Vagina (tissue), 2 donors: Measurements from ENCODE around the gene ARHGEF17. TPM values are rescaled to one million over a fixed set of nuclear protein-coding genes. Genes with fewer than 3 reads are reported as not detected.

Source experiments
- DNase-seq, 2 donors: peaks; one replicate each; pipeline ENCODE4 v3.0.0-alpha.2; 2017; ENCODE audit errors: extremely low spot score in 2 of 2
- H3K27ac ChIP-seq: fragments of 200-600 bp; sonication (generic); one replicate; pipeline ENCODE4 v1.5.1; 2019
- H3K27me3 ChIP-seq: fragments of 200-600 bp; sonication (generic); one replicate; pipeline ENCODE4 v1.5.1; 2019
- H3K36me3 ChIP-seq, 2 donors: fragments of 200-600 bp; sonication (generic); one replicate each; pipeline ENCODE4 v1.5.1; 2017 to 2019
- H3K4me1 ChIP-seq: fragments of 200-600 bp; sonication (generic); one replicate; pipeline ENCODE4 v1.5.1; 2019
- H3K4me3 ChIP-seq, 2 donors: fragments of 200-600 bp; sonication (generic); 1 replicate in 1 of 2; 2 replicates in 1 of 2; pipeline ENCODE4 v1.5.1; 2016 to 2019
- H3K9me3 ChIP-seq: fragments of 200-600 bp; sonication (generic); one replicate; pipeline ENCODE4 v1.5.1; 2019
- CTCF ChIP-seq, 3 experiments: fragments of 450-650 bp in 2 of 3; fragments of 200-600 bp in 1 of 3; sonication (generic) in 1 of 3; IDR thresholded peaks; one replicate each; pipeline ENCODE4 v1.5.1; 2017 to 2019; ENCODE audit warnings: antibody characterized with exemption in 3 of 3, mild to moderate bottlenecking in 2 of 3, moderate library complexity in 2 of 3
- POLR2A ChIP-seq, 2 donors: fragments of 450-650 bp; IDR thresholded peaks; one replicate each; pipeline ENCODE4 v1.6.1; 2017; ENCODE audit warnings: antibody characterized with exemption in 2 of 2, mild to moderate bottlenecking in 2 of 2, moderate library complexity in 2 of 2
- POLR2AphosphoS5 ChIP-seq, 2 donors: sonication (generic); formaldehyde crosslinking; IDR thresholded peaks; one replicate each; pipeline ENCODE4 v1.9.0; 2017; ENCODE audit warnings: antibody characterized with exemption in 2 of 2, mild to moderate bottlenecking in 2 of 2, low read depth in 1 of 2; ENCODE audit not compliant: insufficient read depth in 1 of 2
- intact Hi-C: fragments of 100-400 bp; cut with DNase I; formaldehyde crosslinking; loops from one replicate; pipeline ENCODE4 v1.15.1; 2023
- total RNA-seq: library from RNA; depleted of rRNA; stranded (reverse); fragments of >200 nt; gene quantifications from one replicate; pipeline ENCODE4 v1.2.3, GENCODE V29; 2016

ARHGEF17 gene
- total RNA-seq, 1 donor from 2014 or later = 32.9 TPM

GRCh38 chr11:73391665-73392064 lies 83.6 kb downstream of the ARHGEF17 start:
- Histone ChIP-seq H3K27me3 (no peaks in the 10 kb centered on the region), H3K27ac (no peak overlapping the region), H3K4me1 (peaks cover 28% of the 10 kb centered on the region), H3K36me3 (no peaks in the 10 kb centered on the region), H3K9me3 (no peaks in the 10 kb centered on the region), H3K4me3 (no peak overlapping the region)
- intact Hi-C loops = no loop called here
- DNase-seq = no peak
- no peak for TF ChIP-seq CTCF (IDR thresholded peaks at IDR 0.05)
- TF ChIP-seq POLR2AphosphoS5 (IDR thresholded peaks at IDR 0.05; ENCODE audit: insufficient read depth in 1 of 2, low read depth in 1 of 2) = no peak
- TF ChIP-seq POLR2A (IDR thresholded peaks at IDR 0.05) = no peak

- TF ChIP-seq POLR2AphosphoS5 (IDR thresholded peaks at IDR 0.05; ENCODE audit: insufficient read depth in 1 of 2, low read depth in 1 of 2) (no peak), POLR2A (IDR thresholded peaks at IDR 0.05) (no peak), CTCF (IDR thresholded peaks at IDR 0.05) (no peak)
- Histone ChIP-seq H3K27ac (no peak overlapping the region), H3K27me3 (no peaks in the 10 kb centered on the region), H3K4me1 (peaks cover 21% of the 10 kb centered on the region), H3K36me3 (no peaks in the 10 kb centered on the region), H3K4me3 (no peak overlapping the region), H3K9me3 (no peaks in the 10 kb centered on the region)
- intact Hi-C loops = no loop called here
- DNase-seq = no peak
Measured at GRCh38 chr11:73392108-73393010, 84.3 kb downstream of the ARHGEF17 start.

GRCh38 chr11:73393011-73393380 lies 84.9 kb downstream of the ARHGEF17 start:
- Histone ChIP-seq H3K27ac (no peak overlapping the region), H3K36me3 (no peaks in the 10 kb centered on the region), H3K4me1 (peaks cover 14% of the 10 kb centered on the region), H3K4me3 (no peak overlapping the region), H3K27me3 (no peaks in the 10 kb centered on the region), H3K9me3 (no peaks in the 10 kb centered on the region)
- intact Hi-C loops = no loop called here
- DNase-seq = no peak
- TF ChIP-seq CTCF (IDR thresholded peaks at IDR 0.05) (no peak), POLR2A (IDR thresholded peaks at IDR 0.05) (no peak), POLR2AphosphoS5 (IDR thresholded peaks at IDR 0.05; ENCODE audit: insufficient read depth in 1 of 2, low read depth in 1 of 2) (no peak)

GRCh38 chr11:73393479-73394415 lies 85.7 kb downstream of the ARHGEF17 start:
- Histone ChIP-seq H3K4me3 (no peak overlapping the region), H3K36me3 (no peaks in the 10 kb centered on the region), H3K4me1 (peaks cover 7% of the 10 kb centered on the region), H3K27ac (no peak overlapping the region), H3K9me3 (no peaks in the 10 kb centered on the region), H3K27me3 (no peaks in the 10 kb centered on the region)
- DNase-seq = no peak
- TF ChIP-seq CTCF (IDR thresholded peaks at IDR 0.05) = peak; percentile 69 to 77 (median 70)
- TF ChIP-seq POLR2AphosphoS5 (IDR thresholded peaks at IDR 0.05; ENCODE audit: insufficient read depth in 1 of 2, low read depth in 1 of 2) = no peak
- TF ChIP-seq POLR2A (IDR thresholded peaks at IDR 0.05) = no peak
- intact Hi-C loops = no loop called here
